ENCODE results near the gene NFIA. TPM values are rescaled to one million over a fixed set of nuclear protein-coding genes. Genes with fewer than 3 reads are reported as not detected.
A peak's percentile ranks its signal among the peaks of the same experiment; 100 is the strongest.

The NFIA gene
- total and polyA plus RNA-seq, 2 of the 13 experiments (the other 11 are each of a cell fraction or from before 2014, with no cell fraction given) = 14.7 to 28.5 TPM

DNA sequence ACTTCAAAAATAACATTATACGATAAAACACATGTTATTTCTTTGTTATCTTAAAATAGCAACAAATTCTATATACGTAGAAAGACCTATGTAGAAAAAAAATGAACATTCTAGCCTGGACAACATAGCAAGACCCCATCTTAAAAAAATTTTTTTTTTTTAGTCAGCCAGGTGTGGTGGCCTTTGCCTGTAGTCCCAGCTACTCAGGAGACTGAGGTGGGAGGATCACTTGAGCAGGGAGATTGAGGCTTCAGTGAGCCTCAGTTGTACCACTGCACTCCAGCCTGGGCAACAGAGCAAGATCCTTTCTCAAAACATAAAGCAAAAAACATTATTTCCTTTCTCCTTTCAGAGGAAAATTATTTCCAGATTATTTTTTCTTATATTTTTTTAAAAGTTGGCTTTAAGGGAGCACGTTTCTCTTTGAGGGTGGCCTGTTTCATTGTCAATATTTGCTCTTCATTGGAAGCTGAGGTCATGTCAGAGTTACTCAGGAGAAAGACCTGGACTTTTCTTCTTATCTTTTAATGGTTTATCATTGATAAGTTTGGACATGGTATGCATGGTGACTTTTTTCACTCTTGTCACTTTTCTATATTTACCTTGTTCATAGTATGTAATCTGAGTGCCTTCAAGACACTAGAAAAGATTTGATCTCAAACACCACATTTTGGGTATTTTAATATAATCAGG is 32.0 kb downstream of the NFIA start (continued):
- TF ChIP-seq ZBTB8A (CRISPR knock-in tag; IDR thresholded peaks at IDR 0.05; ENCODE audit: borderline replicate concordance, low read depth) = no peak
- no peak for TF ChIP-seq MZF1 (CRISPR knock-in tag; IDR thresholded peaks at IDR 0.05; ENCODE audit: borderline replicate concordance)
- TF ChIP-seq ZNF740 (CRISPR knock-in tag; IDR thresholded peaks at IDR 0.05) = no peak
- TF ChIP-seq CENPBD1 (CRISPR knock-in tag; IDR thresholded peaks at IDR 0.05; ENCODE audit: borderline replicate concordance, low read depth) = no peak
- no peak for TF ChIP-seq HCFC1 (IDR thresholded peaks at IDR 0.05; ENCODE audit: low read depth, low read length)
- TF ChIP-seq PHF5A (CRISPR knock-in tag; IDR thresholded peaks at IDR 0.05; ENCODE audit: low read depth, unreplicated experiment) = no peak
- TF ChIP-seq NCOA1 (CRISPR knock-in tag; IDR thresholded peaks at IDR 0.05) = no peak
- TF ChIP-seq FOXO4 (CRISPR knock-in tag; conservative IDR thresholded peaks at IDR 0.05) = no peak
- no peak for TF ChIP-seq BRCA1 (CRISPR knock-in tag; IDR thresholded peaks at IDR 0.05)
- no peak for TF ChIP-seq ZFP1 (CRISPR knock-in tag; IDR thresholded peaks at IDR 0.05)
- no peak for TF ChIP-seq ZBED4 (CRISPR knock-in tag; IDR thresholded peaks at IDR 0.05; ENCODE audit: borderline replicate concordance)
- TF ChIP-seq TAF15 (IDR thresholded peaks at IDR 0.05; ENCODE audit: low read depth, low read length, poor library complexity, severe bottlenecking) = no peak
- TF ChIP-seq POGZ (CRISPR knock-in tag; IDR thresholded peaks at IDR 0.05) = peak; percentile 53; the same call in 1 of the 2 replicates
- TF ChIP-seq ZNF160 (CRISPR knock-in tag; IDR thresholded peaks at IDR 0.05) = no peak
- TF ChIP-seq, protein P1, sequence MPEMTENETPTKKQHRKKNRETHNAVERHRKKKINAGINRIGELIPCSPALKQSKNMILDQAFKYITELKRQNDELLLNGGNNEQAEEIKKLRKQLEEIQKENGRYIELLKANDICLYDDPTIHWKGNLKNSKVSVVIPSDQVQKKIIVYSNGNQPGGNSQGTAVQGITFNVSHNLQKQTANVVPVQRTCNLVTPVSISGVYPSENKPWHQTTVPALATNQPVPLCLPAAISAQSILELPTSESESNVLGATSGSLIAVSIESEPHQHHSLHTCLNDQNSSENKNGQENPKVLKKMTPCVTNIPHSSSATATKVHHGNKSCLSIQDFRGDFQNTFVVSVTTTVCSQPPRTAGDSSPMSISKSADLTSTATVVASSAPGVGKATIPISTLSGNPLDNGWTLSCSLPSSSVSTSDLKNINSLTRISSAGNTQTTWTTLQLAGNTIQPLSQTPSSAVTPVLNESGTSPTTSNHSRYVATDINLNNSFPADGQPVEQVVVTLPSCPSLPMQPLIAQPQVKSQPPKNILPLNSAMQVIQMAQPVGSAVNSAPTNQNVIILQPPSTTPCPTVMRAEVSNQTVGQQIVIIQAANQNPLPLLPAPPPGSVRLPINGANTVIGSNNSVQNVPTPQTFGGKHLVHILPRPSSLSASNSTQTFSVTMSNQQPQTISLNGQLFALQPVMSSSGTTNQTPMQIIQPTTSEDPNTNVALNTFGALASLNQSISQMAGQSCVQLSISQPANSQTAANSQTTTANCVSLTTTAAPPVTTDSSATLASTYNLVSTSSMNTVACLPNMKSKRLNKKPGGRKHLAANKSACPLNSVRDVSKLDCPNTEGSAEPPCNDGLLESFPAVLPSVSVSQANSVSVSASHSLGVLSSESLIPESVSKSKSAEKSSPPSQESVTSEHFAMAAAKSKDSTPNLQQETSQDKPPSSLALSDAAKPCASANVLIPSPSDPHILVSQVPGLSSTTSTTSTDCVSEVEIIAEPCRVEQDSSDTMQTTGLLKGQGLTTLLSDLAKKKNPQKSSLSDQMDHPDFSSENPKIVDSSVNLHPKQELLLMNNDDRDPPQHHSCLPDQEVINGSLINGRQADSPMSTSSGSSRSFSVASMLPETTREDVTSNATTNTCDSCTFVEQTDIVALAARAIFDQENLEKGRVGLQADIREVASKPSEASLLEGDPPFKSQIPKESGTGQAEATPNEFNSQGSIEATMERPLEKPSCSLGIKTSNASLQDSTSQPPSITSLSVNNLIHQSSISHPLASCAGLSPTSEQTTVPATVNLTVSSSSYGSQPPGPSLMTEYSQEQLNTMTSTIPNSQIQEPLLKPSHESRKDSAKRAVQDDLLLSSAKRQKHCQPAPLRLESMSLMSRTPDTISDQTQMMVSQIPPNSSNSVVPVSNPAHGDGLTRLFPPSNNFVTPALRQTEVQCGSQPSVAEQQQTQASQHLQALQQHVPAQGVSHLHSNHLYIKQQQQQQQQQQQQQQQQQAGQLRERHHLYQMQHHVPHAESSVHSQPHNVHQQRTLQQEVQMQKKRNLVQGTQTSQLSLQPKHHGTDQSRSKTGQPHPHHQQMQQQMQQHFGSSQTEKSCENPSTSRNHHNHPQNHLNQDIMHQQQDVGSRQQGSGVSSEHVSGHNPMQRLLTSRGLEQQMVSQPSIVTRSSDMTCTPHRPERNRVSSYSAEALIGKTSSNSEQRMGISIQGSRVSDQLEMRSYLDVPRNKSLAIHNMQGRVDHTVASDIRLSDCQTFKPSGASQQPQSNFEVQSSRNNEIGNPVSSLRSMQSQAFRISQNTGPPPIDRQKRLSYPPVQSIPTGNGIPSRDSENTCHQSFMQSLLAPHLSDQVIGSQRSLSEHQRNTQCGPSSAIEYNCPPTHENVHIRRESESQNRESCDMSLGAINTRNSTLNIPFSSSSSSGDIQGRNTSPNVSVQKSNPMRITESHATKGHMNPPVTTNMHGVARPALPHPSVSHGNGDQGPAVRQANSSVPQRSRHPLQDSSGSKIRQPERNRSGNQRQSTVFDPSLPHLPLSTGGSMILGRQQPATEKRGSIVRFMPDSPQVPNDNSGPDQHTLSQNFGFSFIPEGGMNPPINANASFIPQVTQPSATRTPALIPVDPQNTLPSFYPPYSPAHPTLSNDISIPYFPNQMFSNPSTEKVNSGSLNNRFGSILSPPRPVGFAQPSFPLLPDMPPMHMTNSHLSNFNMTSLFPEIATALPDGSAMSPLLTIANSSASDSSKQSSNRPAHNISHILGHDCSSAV (CRISPR knock-in tag; IDR thresholded peaks at IDR 0.05; ENCODE audit: borderline replicate concordance) = no peak
